ENCODE measurements around the gene TRIOBP. TPM values are rescaled to one million over a fixed set of nuclear protein-coding genes. Genes with fewer than 3 reads are reported as not detected.
A peak's percentile ranks its signal among the peaks of the same experiment; 100 is the strongest.

Gene TRIOBP
- total and polyA plus RNA-seq, 2 donors from 2014 or later = 32.1 to 125 TPM

DNA sequence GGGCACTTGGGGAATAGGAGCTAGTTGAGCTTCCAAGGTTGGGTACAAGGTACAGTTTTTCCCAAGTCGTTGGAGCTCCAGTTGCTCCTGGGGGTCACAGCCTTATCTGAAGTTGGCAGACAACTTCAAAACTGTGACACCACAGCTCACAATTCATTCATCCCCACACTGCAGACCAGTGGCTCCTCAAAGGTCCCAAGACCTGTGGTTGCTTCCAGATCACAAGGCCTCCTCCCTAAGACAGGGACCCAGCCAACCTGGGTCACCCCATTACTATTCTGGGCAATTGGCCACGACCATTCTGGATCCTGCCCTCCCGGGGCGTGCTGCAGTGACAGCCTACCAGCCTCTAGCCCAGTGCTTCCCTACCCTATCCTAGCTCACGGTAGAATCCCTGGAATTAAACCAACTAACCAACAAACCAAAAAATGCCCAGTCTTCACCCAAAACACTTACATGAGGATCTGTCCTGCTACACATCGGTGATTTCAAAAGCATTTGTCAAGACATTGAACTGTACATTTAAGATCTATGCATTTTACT, 39.2 kb upstream of the TRIOBP start:
- Histone ChIP-seq H3K4me1 (ENCODE audit: control insufficient read depth in 2 of 3, insufficient read depth in 2 of 3, low read depth in 1 of 3, low read length in 3 of 3) (peaks cover 5 to 28% (median 9%) of the 10 kb centered on the region in 3 donors), H3K36me3 (ENCODE audit: control insufficient read depth in 2 of 3, insufficient read depth in 3 of 3, low read length in 3 of 3) (no peaks in the 10 kb centered on the region), H3K9me3 (ENCODE audit: control insufficient read depth in 2 of 3, insufficient read depth in 1 of 3, low read length in 3 of 3) (no peaks in the 10 kb centered on the region), H3K4me3 (ENCODE audit: low read length in 3 of 3) (peak overlapping the region; percentile 52 to 90 (median 79)), H3K27ac (ENCODE audit: low read depth in 2 of 2, low read length in 2 of 2) (no peak overlapping the region), H3K9ac (ENCODE audit: low read length in 3 of 3) (peak overlapping the region; percentile 7 to 71 (median 67)), H3K27me3 (ENCODE audit: control insufficient read depth, insufficient read depth, low read length) (no peaks in the 10 kb centered on the region)
- TF ChIP-seq, protein P1, sequence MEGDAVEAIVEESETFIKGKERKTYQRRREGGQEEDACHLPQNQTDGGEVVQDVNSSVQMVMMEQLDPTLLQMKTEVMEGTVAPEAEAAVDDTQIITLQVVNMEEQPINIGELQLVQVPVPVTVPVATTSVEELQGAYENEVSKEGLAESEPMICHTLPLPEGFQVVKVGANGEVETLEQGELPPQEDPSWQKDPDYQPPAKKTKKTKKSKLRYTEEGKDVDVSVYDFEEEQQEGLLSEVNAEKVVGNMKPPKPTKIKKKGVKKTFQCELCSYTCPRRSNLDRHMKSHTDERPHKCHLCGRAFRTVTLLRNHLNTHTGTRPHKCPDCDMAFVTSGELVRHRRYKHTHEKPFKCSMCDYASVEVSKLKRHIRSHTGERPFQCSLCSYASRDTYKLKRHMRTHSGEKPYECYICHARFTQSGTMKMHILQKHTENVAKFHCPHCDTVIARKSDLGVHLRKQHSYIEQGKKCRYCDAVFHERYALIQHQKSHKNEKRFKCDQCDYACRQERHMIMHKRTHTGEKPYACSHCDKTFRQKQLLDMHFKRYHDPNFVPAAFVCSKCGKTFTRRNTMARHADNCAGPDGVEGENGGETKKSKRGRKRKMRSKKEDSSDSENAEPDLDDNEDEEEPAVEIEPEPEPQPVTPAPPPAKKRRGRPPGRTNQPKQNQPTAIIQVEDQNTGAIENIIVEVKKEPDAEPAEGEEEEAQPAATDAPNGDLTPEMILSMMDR (IDR thresholded peaks at IDR 0.05; ENCODE audit: borderline replicate concordance, extremely low read depth, insufficient read depth) = no peak
- no peak for FAIRE-seq
- intact Hi-C loops (cut with DNase I) = no loop called here
- no peak for DNase-seq

DNA sequence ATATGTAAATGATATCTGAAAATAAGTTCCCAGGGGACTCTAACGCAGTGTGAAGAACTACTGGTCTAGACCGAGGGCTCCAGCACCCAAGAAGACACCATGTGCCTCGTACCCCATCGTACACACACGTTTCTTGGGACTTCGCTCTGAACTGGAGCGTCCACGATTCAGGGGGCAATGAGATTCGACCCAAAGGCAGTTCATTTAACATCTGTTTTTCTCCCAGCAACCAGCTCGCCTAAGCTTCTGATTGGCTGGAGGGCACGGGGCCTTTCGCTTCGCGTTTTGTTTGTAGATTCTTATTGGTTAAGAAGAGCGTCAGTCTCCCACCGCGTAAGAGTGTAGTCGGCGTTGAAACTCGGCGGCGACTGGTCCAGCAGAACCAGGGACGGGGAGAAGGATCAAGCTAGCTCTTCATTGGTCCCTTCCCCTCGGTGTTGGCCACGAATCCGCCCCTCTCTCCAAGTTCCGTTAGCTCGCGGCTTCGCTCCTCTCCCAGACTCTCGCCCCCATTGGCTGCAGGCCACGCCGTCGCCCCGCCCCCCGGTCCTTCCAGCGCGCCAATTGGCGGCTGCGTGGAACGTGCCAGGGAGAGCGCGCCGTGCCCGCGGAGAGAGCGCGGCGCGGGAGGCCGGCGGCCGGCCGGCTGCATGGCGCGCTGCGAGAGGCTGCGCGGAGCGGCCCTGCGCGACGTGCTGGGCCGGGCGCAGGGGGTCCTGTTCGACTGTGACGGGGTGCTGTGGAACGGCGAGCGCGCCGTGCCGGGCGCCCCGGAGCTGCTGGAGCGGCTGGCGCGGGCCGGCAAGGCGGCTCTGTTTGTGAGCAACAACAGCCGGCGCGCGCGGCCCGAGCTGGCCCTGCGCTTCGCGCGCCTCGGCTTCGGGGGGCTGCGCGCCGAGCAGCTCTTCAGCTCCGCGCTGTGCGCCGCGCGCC, 38.4 kb upstream of the TRIOBP start, which contains the start of gene PDXP:
TSS of gene PDXP (plus strand) at position 591 of the 933 bp plus-strand sequence. CDS start at position 651, 60 bp downstream.
- Histone ChIP-seq H3K9me3 (ENCODE audit: control insufficient read depth in 2 of 3, insufficient read depth in 1 of 3, low read length in 3 of 3) (no peaks in the 10 kb centered on the region), H3K4me1 (ENCODE audit: control insufficient read depth in 2 of 3, insufficient read depth in 2 of 3, low read depth in 1 of 3, low read length in 3 of 3) (peaks cover 5 to 28% (median 9%) of the 10 kb centered on the region in 3 donors), H3K4me3 (ENCODE audit: low read length in 3 of 3) (peak within 1 kb of the TSS; percentile 67 to 90 (median 79)), H3K9ac (ENCODE audit: low read length in 3 of 3) (peak within 1 kb of the TSS; percentile 51 to 71 (median 67)), H3K27me3 (ENCODE audit: control insufficient read depth, insufficient read depth, low read length) (no peaks in the 10 kb centered on the region), H3K27ac (ENCODE audit: low read depth in 2 of 2, low read length in 2 of 2) (peak within 1 kb of the TSS in 1 of 2 donors; percentile 57), H3K36me3 (ENCODE audit: control insufficient read depth in 2 of 3, insufficient read depth in 3 of 3, low read length in 3 of 3) (no peaks in the 10 kb centered on the region)
- peak; percentile 99 to 100 (median 100) for DNase-seq
- peak; percentile 99 for FAIRE-seq
- TF ChIP-seq, protein P1 (IDR thresholded peaks at IDR 0.05; ENCODE audit: borderline replicate concordance, extremely low read depth, insufficient read depth) = no peak
- intact Hi-C loops (cut with DNase I) = no loop called here

DNA sequence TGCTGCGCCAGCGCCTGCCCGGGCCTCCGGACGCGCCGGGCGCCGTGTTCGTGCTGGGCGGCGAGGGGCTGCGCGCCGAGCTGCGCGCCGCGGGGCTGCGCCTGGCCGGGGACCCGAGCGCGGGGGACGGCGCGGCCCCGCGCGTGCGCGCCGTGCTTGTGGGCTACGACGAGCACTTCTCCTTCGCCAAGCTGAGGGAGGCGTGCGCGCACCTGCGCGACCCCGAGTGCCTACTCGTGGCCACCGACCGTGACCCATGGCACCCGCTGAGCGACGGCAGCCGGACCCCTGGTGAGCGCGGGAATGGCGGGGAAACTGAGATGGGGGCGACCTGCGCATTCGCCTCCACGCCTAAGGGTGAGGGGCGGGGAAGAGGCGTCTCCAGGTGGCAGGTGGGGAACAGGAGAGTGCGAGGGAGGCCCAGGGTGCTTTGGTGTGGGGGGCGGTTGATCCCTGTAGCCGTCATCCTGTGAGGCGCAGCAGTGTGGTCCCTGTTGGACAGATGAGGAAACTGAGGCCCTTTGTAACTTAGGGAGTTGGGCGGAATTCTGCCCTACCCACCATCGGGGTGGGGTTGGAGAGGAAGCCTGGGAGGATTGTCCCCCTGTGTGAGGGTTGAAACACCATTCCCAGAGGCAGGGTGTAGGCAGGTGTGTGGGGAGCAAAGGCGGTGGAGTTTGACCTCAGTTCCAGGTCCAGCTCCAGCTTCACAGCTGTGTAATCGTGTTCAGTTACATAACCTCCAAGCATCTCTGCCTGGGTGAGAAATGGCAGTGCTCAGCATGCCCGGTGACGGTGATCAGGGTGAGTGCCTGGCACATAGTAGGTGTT, 37.6 kb upstream of the TRIOBP start:
- H3K36me3 ChIP-seq (ENCODE audit: control insufficient read depth in 2 of 3, insufficient read depth in 3 of 3, low read length in 3 of 3) = no peaks in the 10 kb centered on the region
- TF ChIP-seq, protein P1 (IDR thresholded peaks at IDR 0.05; ENCODE audit: borderline replicate concordance, extremely low read depth, insufficient read depth) = no peak
- intact Hi-C loops (cut with DNase I) = no loop called here
- DNase-seq (peak in 3 of 5 donors; percentile 18 to 76 (median 44)), FAIRE-seq (no peak)
- no peaks in the 10 kb centered on the region for H3K9me3 ChIP-seq (ENCODE audit: control insufficient read depth in 2 of 3, insufficient read depth in 1 of 3, low read length in 3 of 3)
- H3K27me3 ChIP-seq (ENCODE audit: control insufficient read depth, insufficient read depth, low read length) = no peaks in the 10 kb centered on the region
- peaks cover 5 to 28% (median 9%) of the 10 kb centered on the region in 3 donors for H3K4me1 ChIP-seq (ENCODE audit: control insufficient read depth in 2 of 3, insufficient read depth in 2 of 3, low read depth in 1 of 3, low read length in 3 of 3)
- peak overlapping the region; percentile 42 to 67 (median 66) for H3K4me3 ChIP-seq (ENCODE audit: low read length in 3 of 3)
- peak overlapping the region in 2 of 3 donors; percentile 17 to 51 for H3K9ac ChIP-seq (ENCODE audit: low read length in 3 of 3)
- peak overlapping the region in 1 of 2 donors; percentile 57 for H3K27ac ChIP-seq (ENCODE audit: low read depth in 2 of 2, low read length in 2 of 2)

Measured in kidney (tissue), 14 donors.